GM21381 (cell line): ENCODE measurements around the gene RPGRIP1L.
"Not testable (repeated sequence)": the region's sequence is repeated elsewhere in the genome, so short reads cannot be mapped to it uniquely, and the experiment has no call there.

Source experiments
- ATAC-seq: cut with Tn5 transposase; IDR thresholded peaks from one replicate; pipeline ENCODE4 v1.9.1; 2021; ENCODE audit warnings: mild to moderate bottlenecking, moderate library complexity; ENCODE audit not compliant: unreplicated experiment

RPGRIP1L gene

DNA sequence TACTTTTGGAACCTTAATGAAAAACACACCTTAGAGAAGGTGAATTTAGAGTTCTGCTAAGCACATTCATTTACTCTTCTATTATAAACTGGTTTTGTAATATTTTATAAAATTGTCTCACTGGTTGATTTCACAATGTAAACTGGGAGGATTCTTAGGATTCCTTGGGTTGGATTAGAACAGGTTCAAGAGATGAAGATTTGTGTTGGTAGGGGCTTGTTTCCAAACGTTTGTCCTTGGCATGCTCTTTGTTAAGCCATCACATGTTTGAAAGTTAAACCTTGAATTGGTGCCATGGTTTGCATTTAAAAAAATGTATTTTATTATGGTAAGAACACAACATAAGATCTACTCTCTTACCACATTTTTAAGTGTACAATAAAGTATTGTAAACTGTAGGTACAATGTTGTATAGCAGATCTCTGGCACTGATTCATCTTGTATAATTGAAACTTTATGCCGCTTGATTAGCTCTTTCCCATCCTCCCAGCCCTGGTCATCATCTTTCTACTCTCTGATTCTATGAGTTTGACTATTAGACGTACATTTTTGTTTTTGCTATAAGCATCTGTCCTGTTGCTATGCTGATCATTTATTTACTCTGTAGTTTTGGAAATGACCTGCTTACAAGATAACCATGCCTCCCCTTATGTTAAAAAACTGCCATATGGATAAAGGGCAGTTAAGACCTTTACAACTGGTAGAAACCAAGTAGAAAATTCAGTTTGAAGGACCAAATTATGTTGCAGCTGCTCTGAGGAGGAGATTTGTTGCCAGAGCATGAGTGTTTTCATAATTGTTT, 9.9 kb upstream of the RPGRIP1L start:
- no peak for ATAC-seq

DNA sequence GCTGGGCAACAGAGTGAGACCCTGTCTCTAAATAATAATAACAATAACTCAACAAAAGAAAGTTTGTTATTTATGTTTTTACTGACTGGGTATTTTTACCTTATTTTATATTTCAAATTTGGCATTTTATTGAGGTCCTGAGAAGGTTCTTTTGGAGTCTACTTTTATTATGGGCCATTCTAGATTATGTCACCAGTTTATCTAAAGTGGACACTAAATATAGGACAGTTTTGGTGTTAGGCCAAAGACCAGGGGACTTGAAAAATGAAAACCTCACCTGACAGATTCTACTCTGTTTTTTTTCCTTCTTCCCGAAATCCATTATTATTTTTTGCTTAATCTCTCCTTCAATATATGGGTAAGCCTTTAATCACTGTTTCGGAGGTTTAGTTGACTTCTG, 8.4 kb upstream of the RPGRIP1L start:
- ATAC-seq: no peak

DNA sequence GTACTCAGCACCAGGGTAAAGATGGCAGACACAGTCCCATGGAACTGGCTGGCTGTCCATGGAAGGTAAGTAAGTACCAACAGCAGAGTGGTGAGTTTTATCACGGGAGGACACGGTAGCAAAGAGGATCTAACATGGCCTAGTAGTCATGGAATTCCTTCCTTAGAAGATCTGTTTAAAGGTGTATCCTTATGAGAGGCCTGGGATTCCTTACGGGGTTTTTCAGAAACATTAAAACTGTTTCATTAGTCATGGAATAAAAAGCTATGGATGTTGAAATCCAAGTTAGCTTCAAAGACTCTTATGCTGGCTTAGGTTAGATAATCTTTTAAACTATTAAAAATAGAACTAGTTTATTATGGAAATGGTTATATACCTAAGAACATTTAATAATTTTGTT, 7.7 kb upstream of the RPGRIP1L start:
- no peak for ATAC-seq

DNA sequence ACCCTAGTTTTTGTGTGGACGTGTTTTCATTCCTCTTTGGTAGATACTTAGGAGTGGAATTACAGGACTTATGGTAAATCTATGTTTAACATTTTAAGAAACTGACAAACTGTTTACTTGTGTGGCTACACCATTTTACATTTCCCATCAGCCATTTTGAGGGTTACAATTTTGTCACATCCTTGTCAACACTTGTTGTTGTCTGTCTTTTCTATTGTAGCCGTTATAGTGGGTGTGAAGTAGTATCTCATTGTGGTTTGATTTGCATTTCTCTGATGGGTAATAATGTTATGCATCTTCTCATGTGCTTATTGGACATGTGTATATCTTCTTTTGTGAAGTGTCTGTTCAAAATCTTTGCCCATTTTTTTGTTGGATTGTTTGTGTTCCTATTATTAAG, 4.8 kb upstream of the RPGRIP1L start:
- ATAC-seq: no peak

DNA sequence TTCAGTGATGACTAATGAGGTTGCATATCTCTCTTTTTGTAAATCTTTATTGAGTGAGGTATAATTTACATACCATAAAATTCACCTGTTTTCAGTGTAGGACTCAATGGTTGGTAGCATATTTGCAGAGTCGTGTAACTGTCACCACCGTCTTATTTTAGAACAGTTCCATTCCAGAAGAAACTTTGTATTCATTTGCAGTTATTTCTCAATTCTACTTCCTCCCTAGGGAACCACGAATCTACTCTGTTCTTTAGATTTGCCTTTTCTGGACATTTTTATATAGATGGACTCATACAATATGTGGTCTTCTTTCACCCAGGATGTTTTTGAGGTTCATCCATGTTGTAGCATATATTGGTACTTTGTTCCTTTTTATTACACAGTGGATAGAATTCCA, 4.0 kb upstream of the RPGRIP1L start:
- ATAC-seq: no peak

DNA sequence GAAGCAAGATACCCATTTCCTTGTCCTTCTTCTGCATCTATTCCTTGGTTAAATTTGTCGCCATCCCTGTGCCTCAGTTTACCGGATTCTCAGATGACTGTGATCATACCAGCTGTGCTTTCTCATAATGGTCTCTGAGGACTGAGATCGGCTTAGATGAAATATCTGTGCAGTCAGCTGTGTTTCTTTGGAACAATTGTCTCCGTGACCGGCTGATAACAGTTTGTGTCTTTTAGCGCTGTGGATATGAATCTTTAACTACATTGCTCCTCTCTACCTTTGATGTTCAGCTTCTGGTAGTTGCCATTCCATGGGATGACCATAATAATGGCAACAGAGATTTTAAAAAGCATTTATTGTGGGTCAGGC, 770 bp upstream of the RPGRIP1L start:
- no peak for ATAC-seq

DNA sequence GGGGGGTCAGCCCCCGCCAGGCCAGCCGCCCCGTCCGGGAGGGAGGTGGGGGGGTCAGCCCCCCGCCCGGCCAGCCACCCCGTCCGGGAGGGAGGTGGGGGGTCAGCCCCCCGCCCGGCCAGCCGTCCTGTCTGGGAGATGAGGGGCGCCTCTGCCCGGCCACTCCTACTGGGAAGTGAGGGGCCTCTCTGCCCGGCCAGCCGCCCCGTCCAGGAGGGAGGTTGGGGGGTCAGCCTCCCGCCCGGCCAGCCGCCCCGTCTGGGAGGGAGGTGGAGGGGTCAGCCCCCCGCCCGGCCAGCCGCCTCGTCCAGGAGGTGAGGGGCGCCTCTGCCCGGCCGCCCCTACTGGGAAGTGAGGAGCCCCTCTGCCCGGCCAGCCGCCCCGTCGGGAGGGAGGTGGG, 5.4 kb downstream of the RPGRIP1L start:
- ATAC-seq: not testable (repeated sequence)

DNA sequence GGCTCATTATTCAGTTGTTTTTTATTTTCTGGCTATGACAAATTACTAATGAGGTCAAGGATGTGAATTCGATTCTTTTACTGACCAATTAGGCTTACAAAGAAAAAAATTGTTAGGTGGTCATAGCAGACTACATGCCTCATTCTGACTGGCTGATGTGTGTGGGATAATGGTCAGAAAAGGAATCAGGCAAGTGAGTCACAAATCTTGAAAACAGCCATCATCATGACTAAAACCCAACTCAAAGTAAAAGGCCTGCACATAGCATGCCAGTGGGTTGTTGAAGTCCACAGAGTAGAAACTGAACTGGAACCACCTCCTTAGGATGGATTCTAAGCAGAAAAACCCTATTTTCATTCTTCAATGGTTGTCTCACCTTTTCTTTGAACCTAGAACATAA, 8.6 kb downstream of the RPGRIP1L start:
- ATAC-seq: no peak

DNA sequence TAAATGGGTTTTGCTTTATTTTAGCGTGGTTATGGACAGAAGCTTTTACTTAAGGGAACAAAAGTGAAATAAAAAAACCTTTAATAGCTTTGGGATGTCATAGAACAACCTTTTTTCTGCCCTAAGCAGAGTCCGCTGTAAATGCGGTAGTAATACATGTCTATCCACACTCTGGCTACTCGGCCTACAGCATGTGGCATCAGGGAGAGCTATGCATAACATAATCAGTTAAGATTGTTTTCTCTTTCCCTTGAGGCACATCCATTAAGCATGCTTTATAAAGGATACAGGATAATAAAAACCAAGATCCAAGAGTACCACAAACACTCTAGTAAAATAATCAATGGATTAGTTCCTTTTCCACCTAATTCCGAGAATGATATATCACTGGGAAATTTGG, 10.3 kb downstream of the RPGRIP1L start:
- ATAC-seq: no peak

DNA sequence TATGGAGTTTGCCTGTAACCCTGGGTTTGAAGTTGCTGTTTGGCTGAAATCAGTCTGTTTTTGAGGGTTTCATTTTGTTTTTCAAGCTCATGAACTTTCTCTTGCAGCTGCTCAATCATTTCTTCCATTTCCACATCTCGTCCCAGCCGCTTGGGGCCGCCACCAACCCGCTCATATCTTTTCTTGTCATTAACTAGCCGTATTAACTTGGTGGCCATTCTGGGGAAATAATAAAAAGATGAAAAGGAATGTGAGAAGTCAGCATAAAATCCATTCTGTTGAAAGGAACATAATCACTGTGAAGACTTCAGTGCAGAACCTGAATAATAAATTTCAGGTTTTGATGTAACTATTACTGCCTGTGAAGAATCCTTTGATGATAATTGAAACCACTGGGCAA, 11.5 kb downstream of the RPGRIP1L start:
- no peak for ATAC-seq

DNA sequence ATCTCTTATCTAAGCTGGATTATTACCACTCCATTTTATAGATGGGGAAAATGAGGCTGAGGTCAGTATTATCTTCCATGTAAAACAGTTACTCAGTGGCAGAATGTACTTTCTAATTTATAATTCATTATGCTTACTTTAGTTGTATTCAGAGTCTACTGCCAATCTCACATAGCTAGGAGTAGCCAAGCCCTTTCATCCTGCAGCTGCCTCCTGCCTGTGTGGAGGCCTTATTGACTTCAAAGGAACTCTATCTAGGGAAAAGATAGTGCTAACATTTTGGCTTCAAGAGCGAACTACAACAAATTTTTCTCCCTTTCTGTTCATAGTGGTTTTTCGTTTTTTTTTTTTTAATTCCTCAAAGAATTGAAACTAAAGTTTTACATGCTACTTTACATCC, 12.9 kb downstream of the RPGRIP1L start:
- no peak for ATAC-seq

DNA sequence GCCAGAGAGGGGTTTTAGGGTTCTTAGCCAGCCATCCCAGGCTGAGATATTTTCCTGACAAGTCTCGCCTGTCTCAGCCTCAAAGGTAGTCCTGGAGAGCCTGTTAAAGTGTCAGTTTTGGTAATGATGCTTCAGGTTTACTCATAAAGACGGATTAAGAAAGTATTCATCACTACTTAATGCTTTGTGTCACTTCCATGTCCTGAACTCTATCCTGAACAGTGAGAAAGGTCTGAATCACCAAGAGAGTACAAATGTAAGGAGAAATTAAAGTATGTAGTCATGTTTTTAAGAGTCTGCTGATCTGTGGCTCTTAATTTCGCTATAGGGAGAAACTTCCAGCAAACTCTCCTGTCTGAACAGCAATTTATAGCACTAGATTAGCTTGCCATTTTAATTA, 14.0 kb downstream of the RPGRIP1L start:
- ATAC-seq: no peak

DNA sequence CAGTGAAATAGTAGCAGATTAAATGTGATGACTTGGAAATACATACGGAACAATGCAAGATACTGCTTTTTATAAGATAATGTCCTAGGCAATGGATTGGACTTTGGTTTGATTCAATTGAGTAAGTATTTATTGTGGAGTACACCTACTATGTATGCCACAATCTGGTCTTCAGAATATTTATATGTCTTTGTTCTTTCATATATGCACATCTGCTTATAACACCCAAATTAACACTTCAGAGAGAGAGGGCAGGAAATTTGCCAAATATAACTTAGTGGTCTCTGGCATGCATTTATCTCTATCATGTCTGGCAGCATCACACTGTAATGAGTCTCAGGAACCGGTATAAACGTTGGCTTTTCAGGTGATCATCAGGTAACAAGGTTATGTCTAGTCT, 16.9 kb downstream of the RPGRIP1L start:
- ATAC-seq: no peak

DNA sequence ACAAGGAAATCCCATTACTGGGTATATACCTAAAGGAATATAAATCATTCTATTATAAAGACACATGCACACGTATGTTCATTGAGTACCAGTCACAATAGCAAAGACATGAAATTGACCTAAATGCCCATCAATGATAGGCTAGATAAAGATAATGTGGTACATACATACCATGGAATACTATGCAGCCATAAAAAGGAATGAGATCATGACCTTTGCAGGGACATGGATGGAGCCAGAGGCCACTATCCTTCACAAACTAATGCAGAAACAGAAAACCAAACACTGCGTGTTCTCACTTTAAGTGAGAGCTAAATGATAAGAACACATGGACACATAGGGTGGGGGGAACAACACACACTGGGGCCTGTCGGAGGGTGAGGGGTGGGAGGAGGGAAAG, 18.3 kb downstream of the RPGRIP1L start:
- not testable (repeated sequence) for ATAC-seq

DNA sequence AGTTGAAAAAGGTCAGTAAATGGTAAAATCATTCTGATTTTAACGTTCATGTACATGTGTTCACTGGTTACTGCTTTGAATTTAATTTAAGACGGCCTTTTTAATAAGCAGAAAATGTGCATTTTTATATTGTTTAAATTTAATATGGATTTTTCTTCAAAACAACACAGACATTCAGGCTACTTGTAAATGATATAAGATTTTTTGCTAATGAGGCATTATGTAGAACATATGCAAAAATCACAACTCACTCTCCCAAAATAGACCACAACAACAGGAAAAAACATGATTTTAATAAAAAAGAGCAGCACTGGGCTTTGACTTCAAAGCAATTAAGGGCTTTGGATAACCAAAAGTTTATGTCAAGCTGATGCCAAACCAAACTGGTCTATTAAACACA, 22.3 kb downstream of the RPGRIP1L start:
- no peak for ATAC-seq

DNA sequence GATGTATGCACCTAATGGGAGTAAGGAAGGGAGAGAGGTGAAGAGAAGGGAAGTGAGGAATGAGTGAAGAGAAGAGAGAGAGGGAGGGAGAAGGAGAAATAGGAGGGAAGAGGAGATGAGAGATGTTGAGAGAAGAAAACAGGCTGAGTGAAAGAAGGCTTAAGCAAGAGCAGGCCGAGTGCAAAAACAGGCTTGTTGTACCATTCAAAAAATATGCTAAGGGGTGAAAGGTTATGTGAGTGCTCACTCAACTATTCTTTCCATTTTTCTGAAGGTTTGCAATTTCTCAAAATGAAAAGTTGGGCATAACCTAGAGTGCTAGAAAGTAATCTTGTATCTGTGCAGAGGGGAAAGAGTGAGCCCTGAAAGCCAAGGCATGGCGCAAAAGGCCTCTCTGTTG, 22.9 kb downstream of the RPGRIP1L start:
- no peak for ATAC-seq

DNA sequence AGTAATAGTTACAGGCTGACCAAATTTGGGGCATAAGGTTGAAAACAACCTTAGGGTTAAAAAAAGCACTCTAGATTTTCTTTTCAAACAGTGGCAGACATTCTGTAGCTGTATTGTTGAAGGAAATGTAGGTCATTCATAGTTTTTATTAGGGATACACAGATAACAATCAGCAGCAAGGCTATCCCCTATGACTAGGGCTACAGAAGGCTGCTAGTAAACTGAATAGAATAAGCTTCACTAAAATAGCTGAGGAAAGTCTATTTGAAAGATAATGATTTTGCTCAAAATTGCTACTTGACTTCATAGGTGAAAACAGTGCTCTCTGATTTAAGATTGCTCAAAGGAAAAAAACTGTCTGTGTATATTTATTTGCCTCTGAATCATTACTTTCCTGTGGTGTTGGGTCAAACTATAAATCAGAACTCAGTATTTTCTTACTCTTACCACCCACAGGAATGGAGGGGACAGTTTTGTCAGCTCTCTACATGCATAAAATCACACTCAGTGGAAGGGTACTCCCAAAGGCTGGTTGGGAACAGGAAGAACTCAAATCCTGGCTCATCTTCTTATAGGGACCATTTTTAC, 24.8 kb downstream of the RPGRIP1L start:
- no peak for ATAC-seq

DNA sequence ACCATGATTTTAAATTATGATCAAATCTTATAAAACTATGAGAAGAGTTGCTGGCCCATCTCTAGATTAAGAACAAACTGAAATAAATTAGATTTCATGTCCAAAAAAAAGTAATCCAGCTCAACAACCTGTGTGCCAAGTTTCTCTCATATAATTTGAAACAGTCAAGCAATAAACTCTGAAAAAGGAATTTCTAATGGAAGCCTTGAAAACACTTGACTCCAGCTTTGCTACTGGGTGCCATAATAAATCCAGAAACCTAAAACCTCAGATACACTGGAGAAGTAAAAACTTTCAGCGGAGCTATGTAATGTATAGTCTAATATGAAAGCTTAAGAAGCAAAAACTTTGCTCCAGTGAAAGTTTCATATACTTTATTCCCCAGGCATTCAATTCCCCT, 25.5 kb downstream of the RPGRIP1L start:
- ATAC-seq: no peak

DNA sequence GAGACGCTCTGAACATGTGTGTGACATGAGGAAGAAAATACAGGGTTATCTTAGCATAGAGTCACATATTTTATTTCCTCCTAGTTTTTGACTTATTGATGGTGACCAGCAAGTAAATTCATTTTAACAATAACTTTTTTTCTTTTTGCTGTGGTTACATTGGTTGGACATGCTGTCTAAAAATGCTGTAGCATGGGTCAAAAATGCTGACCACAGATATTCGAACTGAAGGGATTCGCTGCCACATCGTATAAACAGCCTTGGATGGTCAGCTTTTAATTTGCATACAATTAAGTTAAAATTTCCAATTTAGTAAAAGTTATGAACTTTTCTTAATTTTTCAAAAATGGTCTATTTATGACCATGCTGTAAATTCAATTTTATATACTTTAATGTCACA, 30.5 kb downstream of the RPGRIP1L start:
- ATAC-seq: no peak

DNA sequence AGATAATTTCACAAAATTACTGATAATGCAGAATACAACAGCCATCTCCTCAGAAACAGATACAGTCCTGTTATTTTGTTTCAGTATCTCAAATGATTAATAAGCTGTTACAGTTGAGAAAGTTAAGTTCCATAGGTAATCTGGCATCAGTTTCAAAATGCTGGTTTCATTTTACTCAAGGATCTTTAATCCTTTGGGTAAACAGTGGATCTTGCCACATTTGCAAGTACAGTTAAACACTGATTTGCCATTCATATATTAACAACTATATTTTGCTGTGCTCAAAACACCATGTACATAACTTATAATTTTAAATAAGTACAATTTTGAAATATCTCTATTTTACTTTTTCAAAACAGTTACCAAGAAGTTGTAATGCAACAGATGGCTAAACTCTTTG, 31.2 kb downstream of the RPGRIP1L start:
- no peak for ATAC-seq

DNA sequence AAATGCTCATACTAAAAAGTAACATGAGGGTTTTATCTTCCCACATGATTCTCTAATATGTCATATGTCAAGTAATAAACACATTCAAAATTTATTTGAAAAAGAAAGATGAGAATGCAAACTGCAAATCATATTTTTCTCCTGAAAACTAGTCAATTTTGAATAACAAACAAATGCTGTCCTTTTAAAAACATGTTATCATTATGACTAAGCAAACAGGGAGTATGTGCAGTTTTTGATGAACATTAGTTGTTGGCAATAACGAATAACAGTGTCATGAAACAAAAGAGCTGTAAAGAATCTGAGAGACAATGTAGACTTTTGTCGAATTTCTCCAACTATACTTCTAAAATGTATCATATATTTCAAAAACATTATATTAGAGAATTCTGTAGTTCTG, 34.8 kb downstream of the RPGRIP1L start:
- no peak for ATAC-seq

DNA sequence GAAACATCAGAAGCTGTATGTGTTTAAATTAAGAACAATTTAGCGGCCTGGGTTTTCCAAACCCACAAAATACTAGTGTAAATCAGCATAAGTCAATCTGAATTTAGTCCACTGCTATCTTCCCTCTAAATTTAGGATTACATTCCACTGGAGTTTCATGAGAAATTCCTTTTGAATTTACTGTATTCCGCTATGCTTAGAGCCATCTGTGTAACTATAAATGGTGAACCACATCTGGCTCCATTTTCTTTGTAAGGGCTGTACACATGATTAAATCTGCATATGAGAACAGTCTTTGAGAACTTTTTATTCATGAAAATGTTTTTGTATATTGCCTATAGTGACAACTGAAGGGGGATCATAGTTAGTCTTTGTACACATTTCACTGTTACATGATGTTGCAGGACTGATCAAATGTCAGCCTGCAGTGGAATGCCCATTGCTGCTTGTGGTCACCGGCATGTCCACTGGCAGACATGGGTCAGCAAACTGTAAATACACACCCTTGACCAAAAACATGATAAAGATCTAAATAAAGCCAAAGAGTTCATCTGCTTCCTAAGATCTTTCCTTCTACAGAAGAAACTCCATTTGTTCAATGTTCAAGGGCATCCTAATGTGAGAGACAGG, 36.8 kb downstream of the RPGRIP1L start:
- no peak for ATAC-seq
